ENCODE data around the gene UGT1A9.

Gene UGT1A9

DNA sequence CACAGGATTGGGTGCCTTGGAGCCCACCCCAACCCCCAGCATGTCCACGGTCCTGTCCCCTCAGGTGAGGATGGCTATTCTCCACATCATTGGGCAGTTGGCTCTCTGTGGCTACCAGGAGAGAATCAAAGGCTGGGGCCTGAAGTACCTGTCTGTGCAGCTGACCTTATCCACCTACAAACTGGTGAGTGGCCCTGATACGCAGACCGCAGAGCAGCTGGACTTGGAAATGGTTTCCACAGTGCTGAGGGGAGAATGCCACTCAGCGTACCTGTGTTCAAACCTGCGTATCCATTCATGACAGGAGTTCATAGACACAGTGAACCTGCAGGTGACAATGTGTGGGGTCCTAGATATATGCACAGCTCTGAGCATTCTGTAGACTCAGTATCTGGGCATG is 128.0 kb downstream of the UGT1A9 start:
- Histone ChIP-seq H3K9ac (ENCODE audit: low read length) (no peak overlapping the region), H3F3A (ENCODE audit: insufficient read depth) (no peaks in the 10 kb centered on the region), H3K27ac (ENCODE audit: low read depth, low read length) (no peak overlapping the region), H4K20me1 (ENCODE audit: low read depth, low read length) (no peaks in the 10 kb centered on the region), H2AFZ (ENCODE audit: low read depth, low read length, severe bottlenecking) (no peak overlapping the region), H3K4me2 (ENCODE audit: low read depth, low read length, poor library complexity, severe bottlenecking) (no peak overlapping the region), H3K27me3 (ENCODE audit: low read length) (no peaks in the 10 kb centered on the region), H3K4me3 (ENCODE audit: insufficient read depth, low read length, poor library complexity, severe bottlenecking) (no peak overlapping the region), H3K9me2 (replicated peaks; ENCODE audit: insufficient read depth, low read length) (no peaks in the 10 kb centered on the region), H3K9me3 (ENCODE audit: insufficient read depth, low read length) (no peaks in the 10 kb centered on the region), H3K79me2 (ENCODE audit: insufficient read depth, low read length) (no peaks in the 10 kb centered on the region), H3K36me3 (ENCODE audit: low read length) (no peaks in the 10 kb centered on the region)
- TF ChIP-seq, protein P1, sequence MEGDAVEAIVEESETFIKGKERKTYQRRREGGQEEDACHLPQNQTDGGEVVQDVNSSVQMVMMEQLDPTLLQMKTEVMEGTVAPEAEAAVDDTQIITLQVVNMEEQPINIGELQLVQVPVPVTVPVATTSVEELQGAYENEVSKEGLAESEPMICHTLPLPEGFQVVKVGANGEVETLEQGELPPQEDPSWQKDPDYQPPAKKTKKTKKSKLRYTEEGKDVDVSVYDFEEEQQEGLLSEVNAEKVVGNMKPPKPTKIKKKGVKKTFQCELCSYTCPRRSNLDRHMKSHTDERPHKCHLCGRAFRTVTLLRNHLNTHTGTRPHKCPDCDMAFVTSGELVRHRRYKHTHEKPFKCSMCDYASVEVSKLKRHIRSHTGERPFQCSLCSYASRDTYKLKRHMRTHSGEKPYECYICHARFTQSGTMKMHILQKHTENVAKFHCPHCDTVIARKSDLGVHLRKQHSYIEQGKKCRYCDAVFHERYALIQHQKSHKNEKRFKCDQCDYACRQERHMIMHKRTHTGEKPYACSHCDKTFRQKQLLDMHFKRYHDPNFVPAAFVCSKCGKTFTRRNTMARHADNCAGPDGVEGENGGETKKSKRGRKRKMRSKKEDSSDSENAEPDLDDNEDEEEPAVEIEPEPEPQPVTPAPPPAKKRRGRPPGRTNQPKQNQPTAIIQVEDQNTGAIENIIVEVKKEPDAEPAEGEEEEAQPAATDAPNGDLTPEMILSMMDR (IDR thresholded peaks at IDR 0.05; ENCODE audit: insufficient read depth, low read length, poor library complexity, severe bottlenecking): no peak
- TF ChIP-seq EZH2phosphoT487 (conservative IDR thresholded peaks at IDR 0.05; ENCODE audit: low read length): no peak

DNA sequence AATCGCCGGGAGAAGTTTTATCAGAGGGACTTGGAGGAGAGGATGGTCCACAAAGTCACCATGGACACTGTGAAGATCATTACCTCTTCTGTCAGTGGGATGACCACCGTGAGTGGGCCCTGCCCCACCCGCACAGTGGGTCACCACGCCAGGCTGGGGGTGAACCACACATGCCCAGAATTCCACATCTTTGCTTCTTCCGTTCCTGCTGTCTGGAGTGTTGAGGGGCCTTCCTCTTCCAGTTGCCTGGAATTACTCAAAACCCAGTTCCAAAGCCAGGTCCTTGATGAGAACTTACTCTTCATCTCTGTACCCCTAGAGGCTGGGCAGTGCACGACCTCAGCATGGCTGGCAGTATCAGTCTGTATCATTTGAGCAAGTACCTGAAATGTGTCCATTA is 128.5 kb downstream of the UGT1A9 start:
- Histone ChIP-seq H3F3A (ENCODE audit: insufficient read depth) (no peaks in the 10 kb centered on the region), H3K79me2 (ENCODE audit: insufficient read depth, low read length) (no peaks in the 10 kb centered on the region), H3K4me3 (ENCODE audit: insufficient read depth, low read length, poor library complexity, severe bottlenecking) (no peak overlapping the region), H3K27me3 (ENCODE audit: low read length) (no peaks in the 10 kb centered on the region), H3K9me2 (replicated peaks; ENCODE audit: insufficient read depth, low read length) (no peaks in the 10 kb centered on the region), H3K4me2 (ENCODE audit: low read depth, low read length, poor library complexity, severe bottlenecking) (no peak overlapping the region), H3K9ac (ENCODE audit: low read length) (no peak overlapping the region), H2AFZ (ENCODE audit: low read depth, low read length, severe bottlenecking) (no peak overlapping the region), H4K20me1 (ENCODE audit: low read depth, low read length) (no peaks in the 10 kb centered on the region), H3K27ac (ENCODE audit: low read depth, low read length) (no peak overlapping the region), H3K9me3 (ENCODE audit: insufficient read depth, low read length) (no peaks in the 10 kb centered on the region), H3K36me3 (ENCODE audit: low read length) (no peaks in the 10 kb centered on the region)
- TF ChIP-seq, protein P1 (IDR thresholded peaks at IDR 0.05; ENCODE audit: insufficient read depth, low read length, poor library complexity, severe bottlenecking): no peak
- no peak for TF ChIP-seq EZH2phosphoT487 (conservative IDR thresholded peaks at IDR 0.05; ENCODE audit: low read length)

DNA sequence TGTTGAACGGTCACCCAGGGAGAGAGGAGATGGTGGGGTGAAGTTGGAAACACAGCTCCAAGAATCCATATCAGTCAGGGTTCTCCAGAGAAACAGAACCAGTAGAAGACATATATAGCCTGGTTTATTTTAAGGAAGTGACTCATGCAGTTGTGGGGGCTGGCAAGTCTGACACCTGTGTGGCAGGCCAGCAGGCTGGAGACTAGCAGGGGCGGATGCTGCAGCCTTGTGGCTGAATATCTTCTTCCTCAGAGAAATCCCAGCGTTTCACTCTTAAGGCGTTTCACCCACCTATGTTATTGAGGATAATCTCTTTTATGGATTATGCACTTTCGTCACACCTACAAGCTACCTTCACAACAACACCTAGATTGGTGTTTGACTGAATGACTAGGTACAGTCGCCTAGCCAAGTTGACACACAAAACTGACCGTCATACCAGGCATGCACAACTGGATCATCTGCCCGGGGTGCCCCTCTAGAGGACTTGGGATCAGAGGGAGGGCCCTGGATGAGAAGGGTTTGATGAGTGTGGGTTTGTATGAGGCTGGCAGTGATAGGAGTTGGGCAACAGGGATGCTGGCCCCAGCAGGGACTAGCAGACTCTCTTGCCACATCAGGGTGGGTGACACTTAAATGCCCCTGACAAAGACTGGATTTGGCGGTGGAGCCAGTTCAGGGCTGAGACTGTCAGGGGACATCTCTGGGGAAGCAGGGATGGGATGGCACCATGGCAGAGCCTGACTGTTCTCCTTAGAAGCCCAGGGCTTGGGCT is 129.8 kb downstream of the UGT1A9 start:
- Histone ChIP-seq H3K27ac (ENCODE audit: low read depth, low read length) (no peak overlapping the region), H3K9me2 (replicated peaks; ENCODE audit: insufficient read depth, low read length) (no peaks in the 10 kb centered on the region), H3K27me3 (ENCODE audit: low read length) (no peaks in the 10 kb centered on the region), H3K4me3 (ENCODE audit: insufficient read depth, low read length, poor library complexity, severe bottlenecking) (no peak overlapping the region), H3F3A (ENCODE audit: insufficient read depth) (no peaks in the 10 kb centered on the region), H3K4me2 (ENCODE audit: low read depth, low read length, poor library complexity, severe bottlenecking) (no peak overlapping the region), H3K9ac (ENCODE audit: low read length) (no peak overlapping the region), H3K9me3 (ENCODE audit: insufficient read depth, low read length) (no peaks in the 10 kb centered on the region), H3K36me3 (ENCODE audit: low read length) (no peaks in the 10 kb centered on the region), H2AFZ (ENCODE audit: low read depth, low read length, severe bottlenecking) (no peak overlapping the region), H4K20me1 (ENCODE audit: low read depth, low read length) (no peaks in the 10 kb centered on the region), H3K79me2 (ENCODE audit: insufficient read depth, low read length) (no peaks in the 10 kb centered on the region)
- no peak for TF ChIP-seq EZH2phosphoT487 (conservative IDR thresholded peaks at IDR 0.05; ENCODE audit: low read length)
- TF ChIP-seq, protein P1 (IDR thresholded peaks at IDR 0.05; ENCODE audit: insufficient read depth, low read length, poor library complexity, severe bottlenecking): no peak

All from SU-DHL-6 (cell line).